DMS53 treated with DMSO at 0.1 percent for 48 hours (cell line): ENCODE results near the gene TAF5.
"Not testable (repeated sequence)": the region's sequence is repeated elsewhere in the genome, so short reads cannot be mapped to it uniquely, and the experiment has no call there.

Source experiments
- DNase-seq: peaks from one replicate; lab custom pipeline; 2025; ENCODE audit not compliant: unreplicated experiment; lab: John Stamatoyannopoulos, UW

The TAF5 gene

GRCh38 chr10:103367782-103368518, at the start of gene TAF5:
TSS of gene TAF5 (plus strand) at chr10:103367976. CDS start at chr10:103367990, 14 bp downstream.
- DNase-seq, result peak; percentile 95

- DNase-seq, result no peak
Observed at GRCh38 chr10:103327906-103328305, 39.9 kb upstream of the TAF5 start.

- DNase-seq, result peak; percentile 3
Observed at GRCh38 chr10:103333934-103334520, 33.7 kb upstream of the TAF5 start.

GRCh38 chr10:103334567-103334966, 33.2 kb upstream of the TAF5 start:
- DNase-seq, result no peak

GRCh38 chr10:103336370-103336769, 31.4 kb upstream of the TAF5 start:
- DNase-seq, result no peak

- DNase-seq, result no peak
Observed at GRCh38 chr10:103350175-103350516, 17.6 kb upstream of the TAF5 start.

- DNase-seq, result peak; percentile 76
Observed at GRCh38 chr10:103350517-103351260, 17.1 kb upstream of the TAF5 start, which contains the start of gene PCGF6. TSS of gene PCGF6 (minus strand) at chr10:103351140. CDS start at chr10:103351066, 74 bp downstream.

- no peak for DNase-seq
Observed at GRCh38 chr10:103353281-103353680, 14.5 kb upstream of the TAF5 start.

- not testable (repeated sequence) for DNase-seq
Observed at GRCh38 chr10:103354567-103354966, 13.2 kb upstream of the TAF5 start.

- no peak for DNase-seq
Observed at GRCh38 chr10:103355906-103356599, 11.7 kb upstream of the TAF5 start.

- not testable (repeated sequence) for DNase-seq
Observed at GRCh38 chr10:103359493-103359892, 8.3 kb upstream of the TAF5 start.

- DNase-seq, result peak; percentile 7
Observed at GRCh38 chr10:103360791-103361190, 7.0 kb upstream of the TAF5 start.

GRCh38 chr10:103367379-103367781, 396 bp upstream of the TAF5 start:
- DNase-seq, result no peak

GRCh38 chr10:103373544-103373943, 5.8 kb downstream of the TAF5 start:
- DNase-seq, result no peak

GRCh38 chr10:103374263-103374662, 6.5 kb downstream of the TAF5 start:
- DNase-seq, result no peak

- no peak for DNase-seq
Observed at GRCh38 chr10:103382769-103383168, 15.0 kb downstream of the TAF5 start.

- DNase-seq, result no peak
Observed at GRCh38 chr10:103394180-103394579, 26.4 kb downstream of the TAF5 start.

GRCh38 chr10:103395754-103396066, 27.9 kb downstream of the TAF5 start:
- peak; percentile 2 for DNase-seq

GRCh38 chr10:103396067-103396788, 28.5 kb downstream of the TAF5 start, which contains the start of the genes ATP5MK and PDCD11:
TSS of gene ATP5MK (minus strand) at chr10:103396475. CDS start at chr10:103392457, 4,018 bp downstream.
TSS of gene PDCD11 (plus strand) at chr10:103396626. CDS start at chr10:103398427, 1,801 bp downstream.
- DNase-seq, result peak; percentile 97

GRCh38 chr10:103396789-103397087, 29.0 kb downstream of the TAF5 start:
- DNase-seq, result no peak
